GM12874 (cell line): ENCODE data around the gene DHRS7B.

Experiments used
- CTCF ChIP-seq: IDR thresholded peaks from 2 replicates; pipeline ENCODE4 v1.5.1; 2011; ENCODE audit warnings: low read depth, mild to moderate bottlenecking, control low read depth, low read length, moderate library complexity; ENCODE audit not compliant: insufficient read depth

The DHRS7B gene

GRCh38 chr17:21231533-21231932 is 104.8 kb downstream of the DHRS7B start:
- no peak for TF ChIP-seq CTCF

- TF ChIP-seq CTCF, result no peak
These were observed 105.4 kb downstream of the DHRS7B start for GRCh38 chr17:21232033-21232749.

GRCh38 chr17:21233581-21234347 is 107.0 kb downstream of the DHRS7B start:
- TF ChIP-seq CTCF, result no peak

GRCh38 chr17:21235921-21236320 is 109.2 kb downstream of the DHRS7B start:
- TF ChIP-seq CTCF, result no peak

- peak; percentile 50 for TF ChIP-seq CTCF
These were observed 113.1 kb downstream of the DHRS7B start for GRCh38 chr17:21239680-21240368.

GRCh38 chr17:21240369-21241055 is 113.7 kb downstream of the DHRS7B start:
- no peak for TF ChIP-seq CTCF
